Midbrain (tissue), 1 donor: Measurements from ENCODE around the gene GRIN1.

ENCODE experiments used
- DNase-seq: peaks from one replicate; lab custom pipeline; 2025; lab: John Stamatoyannopoulos, UW

GRIN1 gene

DNA sequence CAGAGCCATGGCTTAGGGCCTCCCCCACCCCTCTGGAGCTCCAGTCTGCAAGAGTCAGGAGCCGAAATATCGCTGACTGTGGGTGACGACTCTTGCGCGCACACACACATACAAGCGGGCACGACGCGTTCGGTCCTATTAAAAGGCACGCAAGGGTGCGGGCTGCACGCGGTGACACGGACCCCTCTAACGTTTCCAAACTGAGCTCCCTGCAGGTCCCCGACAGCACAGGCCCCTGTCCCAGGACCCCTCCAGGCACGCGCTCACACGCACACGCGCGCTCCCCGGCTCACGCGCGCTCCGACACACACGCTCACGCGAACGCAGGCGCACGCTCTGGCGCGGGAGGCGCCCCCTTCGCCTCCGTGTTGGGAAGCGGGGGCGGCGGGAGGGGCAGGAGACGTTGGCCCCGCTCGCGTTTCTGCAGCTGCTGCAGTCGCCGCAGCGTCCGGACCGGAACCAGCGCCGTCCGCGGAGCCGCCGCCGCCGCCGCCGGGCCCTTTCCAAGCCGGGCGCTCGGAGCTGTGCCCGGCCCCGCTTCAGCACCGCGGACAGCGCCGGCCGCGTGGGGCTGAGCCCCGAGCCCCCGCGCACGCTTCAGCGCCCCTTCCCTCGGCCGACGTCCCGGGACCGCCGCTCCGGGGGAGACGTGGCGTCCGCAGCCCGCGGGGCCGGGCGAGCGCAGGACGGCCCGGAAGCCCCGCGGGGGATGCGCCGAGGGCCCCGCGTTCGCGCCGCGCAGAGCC, at the start of gene GRIN1:
Gene GRIN1 (plus strand): TSS at position 433 of the 746 bp plus-strand sequence. CDS start 333 bp downstream, outside the sequence.
- DNase-seq = no peak

DNA sequence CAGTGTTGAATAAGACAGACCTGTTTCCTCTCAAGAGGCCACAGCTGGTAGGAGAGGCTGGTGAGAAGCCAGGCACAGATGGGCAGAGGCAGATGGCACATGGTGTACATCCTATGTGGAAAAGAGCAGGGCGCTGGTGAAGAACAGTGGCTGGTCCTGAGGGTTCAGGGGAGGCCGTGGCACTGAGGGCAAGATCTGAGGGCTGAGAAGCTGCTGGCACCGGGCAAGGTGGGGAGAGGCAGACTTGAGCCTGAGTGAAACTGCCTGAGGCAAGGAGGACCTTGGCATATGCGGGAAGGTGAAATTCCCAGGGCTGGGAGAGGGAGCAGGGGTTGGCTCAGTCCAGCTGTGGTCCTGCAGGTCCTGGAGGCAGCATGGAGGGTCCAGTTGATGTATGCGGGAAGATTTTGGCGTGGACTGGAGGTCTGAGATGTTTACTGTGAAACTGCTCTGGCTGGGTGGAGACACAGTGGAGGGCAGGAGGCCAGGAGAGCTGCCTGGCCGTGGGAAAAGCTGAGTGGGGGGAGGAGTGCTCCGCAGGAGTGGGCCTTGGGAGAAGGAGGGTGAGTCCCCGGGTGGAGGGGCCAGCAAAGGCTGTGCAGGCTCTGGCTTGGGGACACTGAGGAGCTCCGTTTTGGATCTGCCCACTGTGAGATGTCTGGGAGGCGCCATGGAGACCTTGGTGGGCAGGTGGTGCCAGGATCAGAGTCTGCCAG, 49.6 kb upstream of the GRIN1 start:
- DNase-seq = no peak

DNA sequence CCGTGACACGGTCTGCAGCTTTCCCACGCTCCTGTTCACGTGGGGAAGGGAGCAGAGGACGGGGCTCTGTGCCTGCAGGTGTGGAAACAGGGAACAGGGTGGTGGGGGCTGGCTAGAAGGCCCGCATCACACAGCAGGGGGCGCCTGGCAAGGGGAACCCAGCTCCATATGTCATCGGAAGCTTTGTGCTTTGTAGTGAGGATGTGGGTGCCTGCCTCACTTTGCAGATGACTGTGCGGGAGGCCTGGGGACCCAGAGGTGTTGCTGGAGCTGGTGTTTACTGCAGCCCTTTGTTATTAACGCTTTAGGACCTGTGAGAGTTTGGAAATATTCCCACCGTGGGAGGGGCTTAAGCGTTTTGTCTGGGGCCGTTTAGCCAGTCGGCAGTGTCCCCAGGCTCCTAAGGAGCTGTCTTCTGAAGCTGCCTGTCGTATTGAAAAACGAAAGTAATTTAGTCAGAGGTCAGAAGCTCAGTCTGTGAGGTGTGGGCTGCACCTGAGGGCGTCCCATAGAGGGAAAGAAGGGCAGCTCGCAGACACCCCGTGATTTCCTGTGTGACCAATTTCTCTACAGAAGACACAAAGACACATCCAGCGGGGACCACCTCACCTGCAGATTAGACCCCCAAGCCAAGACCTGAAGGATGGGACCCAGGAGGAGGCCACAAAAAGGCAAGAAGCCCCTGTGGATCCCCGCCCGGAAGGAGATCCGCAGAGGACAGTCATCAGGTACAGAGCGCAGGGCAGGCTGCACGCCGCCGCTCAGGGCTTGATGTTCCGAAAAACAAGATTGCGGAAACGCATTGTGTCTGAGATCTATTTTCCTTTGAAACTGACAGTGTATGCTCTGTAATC, 43.1 kb upstream of the GRIN1 start:
- DNase-seq = no peak

GRCh38 chr9:137096785-137097546, 42.0 kb upstream of the GRIN1 start:
- no peak for DNase-seq

- no peak for DNase-seq
Measured at GRCh38 chr9:137097761-137098462, 41.0 kb upstream of the GRIN1 start.

GRCh38 chr9:137099231-137099630, 39.7 kb upstream of the GRIN1 start:
- DNase-seq = no peak

DNA sequence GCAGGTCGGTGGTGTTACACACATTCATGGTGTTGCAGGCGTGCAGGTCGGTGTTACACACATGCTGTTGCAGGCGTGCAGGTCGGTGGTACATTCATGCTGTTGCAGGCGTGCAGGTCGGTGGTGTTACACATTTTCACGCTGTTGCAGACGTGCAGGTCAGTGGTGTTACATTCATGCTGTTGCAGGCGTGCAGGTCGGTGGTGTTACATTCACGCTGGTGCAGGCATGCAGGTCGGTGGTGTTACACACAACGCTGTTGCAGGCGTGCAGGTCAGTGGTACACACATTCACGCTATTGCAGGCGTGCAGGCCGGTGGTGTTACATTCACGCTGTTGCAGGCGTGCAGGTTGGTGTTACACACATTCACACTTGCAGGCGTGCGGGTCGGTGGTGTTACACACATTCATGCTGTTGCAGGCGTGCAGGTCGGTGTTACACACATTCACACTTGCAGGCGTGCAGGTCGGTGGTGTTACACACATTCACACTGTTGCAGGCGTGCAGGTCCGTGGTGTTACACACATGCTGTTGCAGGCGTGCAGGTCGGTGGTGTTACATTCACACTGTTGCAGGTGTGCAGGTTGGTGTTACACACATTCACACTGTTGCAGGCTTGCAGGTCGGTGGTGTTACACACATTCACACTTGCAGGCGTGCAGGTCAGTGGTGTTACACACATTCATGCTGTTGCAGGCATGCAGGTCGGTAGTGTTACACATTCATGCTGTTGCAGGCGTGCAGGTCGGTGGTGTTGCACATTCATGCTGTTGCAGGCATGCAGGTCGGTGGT, 35.6 kb upstream of the GRIN1 start:
- no peak for DNase-seq

- DNase-seq = no peak
Measured at GRCh38 chr9:137105814-137106661, 32.9 kb upstream of the GRIN1 start.

GRCh38 chr9:137106662-137107250, 32.2 kb upstream of the GRIN1 start:
- DNase-seq = no peak

GRCh38 chr9:137107312-137107921, 31.5 kb upstream of the GRIN1 start:
- DNase-seq = no peak

DNA sequence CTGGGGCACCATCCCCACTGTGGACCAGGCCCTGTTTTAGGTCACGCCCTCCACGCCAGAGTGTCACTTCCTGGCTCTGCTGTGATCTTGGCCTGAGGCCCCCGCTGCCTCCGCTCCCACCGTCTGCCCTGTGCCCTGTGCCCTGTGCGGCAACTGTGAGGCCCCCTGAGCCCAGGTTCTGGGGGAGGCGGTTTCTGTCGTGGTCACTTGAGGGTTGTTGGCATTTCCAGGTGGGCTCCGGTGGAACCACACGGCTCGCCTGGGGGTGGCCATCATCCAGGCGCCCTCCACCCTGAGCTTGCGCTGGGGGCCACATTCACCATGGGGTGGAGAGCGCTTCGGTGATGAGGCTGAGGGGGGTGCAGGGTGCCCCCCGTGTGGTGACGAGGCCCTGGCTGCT, 31.0 kb upstream of the GRIN1 start:
- DNase-seq = no peak

DNA sequence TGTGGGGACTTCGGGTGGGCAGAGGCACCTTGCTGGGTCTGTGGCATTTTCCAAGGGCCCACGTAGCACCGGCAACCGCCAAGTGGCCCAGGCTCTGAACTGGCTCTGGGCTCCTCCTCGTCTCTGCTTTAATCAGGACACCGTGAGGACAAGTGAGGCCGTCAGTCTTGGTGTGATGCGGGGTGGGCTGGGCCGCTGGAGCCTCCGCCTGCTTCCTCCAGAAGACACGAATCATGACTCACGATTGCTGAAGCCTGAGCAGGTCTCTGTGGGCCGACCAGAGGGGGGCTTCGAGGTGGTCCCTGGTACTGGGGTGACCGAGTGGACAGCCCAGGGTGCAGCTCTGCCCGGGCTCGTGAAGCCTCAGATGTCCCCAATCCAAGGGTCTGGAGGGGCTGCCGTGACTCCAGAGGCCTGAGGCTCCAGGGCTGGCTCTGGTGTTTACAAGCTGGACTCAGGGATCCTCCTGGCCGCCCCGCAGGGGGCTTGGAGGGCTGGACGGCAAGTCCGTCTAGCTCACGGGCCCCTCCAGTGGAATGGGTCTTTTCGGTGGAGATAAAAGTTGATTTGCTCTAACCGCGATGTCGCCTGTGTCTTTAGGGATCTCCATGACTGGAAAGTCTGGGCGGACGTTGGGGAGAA, 30.2 kb upstream of the GRIN1 start:
- DNase-seq = no peak

GRCh38 chr9:137109250-137110146, 29.5 kb upstream of the GRIN1 start:
- no peak for DNase-seq

DNA sequence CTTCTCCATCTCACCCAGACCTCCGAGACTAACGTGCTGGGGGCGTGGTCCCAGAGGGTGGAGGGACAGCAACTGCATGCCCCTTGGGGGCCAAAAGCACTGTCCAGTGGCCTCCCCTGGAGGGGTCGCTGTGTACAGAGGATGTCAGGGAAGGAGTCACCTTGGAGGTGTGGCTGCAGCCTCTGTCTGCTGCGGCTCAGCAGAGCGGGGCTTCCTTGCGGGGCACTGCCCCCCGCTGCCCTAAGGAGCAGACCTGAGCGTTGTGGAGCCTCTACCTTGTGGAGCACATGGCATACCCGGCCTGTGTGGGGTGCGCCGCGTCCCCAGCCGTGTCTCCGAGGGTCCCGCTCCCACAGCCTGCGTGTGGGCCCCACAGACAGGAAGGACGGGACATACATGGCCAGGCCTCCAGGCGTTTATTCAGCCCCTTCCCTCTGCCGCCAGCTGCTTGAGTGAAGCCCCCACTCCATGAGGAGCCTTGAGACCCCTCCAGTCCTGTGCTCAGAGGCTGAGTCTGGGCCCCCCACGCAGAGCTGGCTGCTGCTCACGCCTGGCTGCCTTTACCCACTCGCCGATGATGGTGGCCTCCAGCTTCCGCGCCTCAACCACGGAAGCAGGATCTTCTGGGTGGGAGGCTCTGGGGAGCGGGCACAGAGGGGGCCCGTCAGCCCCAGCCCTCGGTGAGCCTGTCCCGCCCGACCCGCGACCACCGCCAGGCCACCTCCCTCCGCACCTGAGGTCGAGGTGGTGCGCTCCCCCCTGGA, 28.6 kb upstream of the GRIN1 start:
- DNase-seq = no peak

GRCh38 chr9:137110911-137111787, 27.8 kb upstream of the GRIN1 start:
- DNase-seq = no peak
